NAMALWA (cell line): ENCODE measurements around the gene DBNDD1.
"Not testable (repeated sequence)": the region's sequence is repeated elsewhere in the genome, so short reads cannot be mapped to it uniquely, and the experiment has no call there.

ENCODE experiments used
- DNase-seq: peaks from one replicate; pipeline ENCODE4 v3.0.0-alpha.2; 2015; ENCODE audit warnings: low spot score

Gene DBNDD1, protein sequence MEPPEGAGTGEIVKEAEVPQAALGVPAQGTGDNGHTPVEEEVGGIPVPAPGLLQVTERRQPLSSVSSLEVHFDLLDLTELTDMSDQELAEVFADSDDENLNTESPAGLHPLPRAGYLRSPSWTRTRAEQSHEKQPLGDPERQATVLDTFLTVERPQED

DNA sequence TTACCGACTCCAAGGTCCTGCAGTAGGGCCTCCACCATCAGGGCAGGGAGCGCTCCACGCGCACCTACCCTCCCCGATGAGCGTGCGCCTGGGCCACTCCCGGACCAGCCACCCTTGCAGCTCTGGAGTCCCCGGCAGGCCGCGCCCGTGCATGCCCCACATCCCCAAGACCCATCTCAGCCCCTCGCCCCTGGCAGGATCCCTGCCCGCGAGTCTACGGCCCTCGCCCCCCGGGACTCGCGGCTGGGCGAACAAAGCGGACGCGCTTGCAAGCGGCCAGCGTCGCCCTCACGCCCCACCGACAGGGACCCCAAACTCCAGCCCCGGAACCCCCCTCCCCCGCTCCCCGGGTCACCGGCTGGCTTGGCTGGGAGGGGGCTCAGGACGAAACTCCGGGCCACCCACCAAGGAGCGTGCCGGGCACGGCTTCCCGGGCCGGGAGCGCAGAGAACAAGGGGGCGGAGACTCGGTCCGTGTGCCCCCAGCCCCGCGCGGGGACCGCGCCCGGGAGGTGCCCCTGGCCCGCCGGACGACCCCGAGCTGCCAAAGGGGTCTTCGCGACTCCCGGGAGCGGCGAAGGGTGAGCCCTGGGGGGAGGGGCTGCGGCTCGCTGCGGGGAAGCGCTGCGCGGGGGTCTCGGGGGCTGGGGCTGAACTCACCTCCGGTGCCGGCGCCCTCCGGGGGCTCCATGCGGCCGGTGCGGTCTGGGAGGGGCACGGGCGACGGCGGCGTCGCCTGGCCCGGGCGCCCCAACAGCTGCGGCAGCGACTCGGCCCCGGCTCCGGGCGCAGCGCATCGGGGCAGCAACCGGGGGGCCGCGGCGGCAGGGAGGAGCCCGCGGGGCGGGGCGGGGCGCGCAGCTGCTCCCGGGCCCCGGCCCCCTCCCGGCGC lies at the start of gene DBNDD1:
TSS of gene DBNDD1 (minus strand) at position 805 of the 891 bp plus-strand sequence. CDS start at position 690, 115 bp downstream.
- no peak for DNase-seq

DNA sequence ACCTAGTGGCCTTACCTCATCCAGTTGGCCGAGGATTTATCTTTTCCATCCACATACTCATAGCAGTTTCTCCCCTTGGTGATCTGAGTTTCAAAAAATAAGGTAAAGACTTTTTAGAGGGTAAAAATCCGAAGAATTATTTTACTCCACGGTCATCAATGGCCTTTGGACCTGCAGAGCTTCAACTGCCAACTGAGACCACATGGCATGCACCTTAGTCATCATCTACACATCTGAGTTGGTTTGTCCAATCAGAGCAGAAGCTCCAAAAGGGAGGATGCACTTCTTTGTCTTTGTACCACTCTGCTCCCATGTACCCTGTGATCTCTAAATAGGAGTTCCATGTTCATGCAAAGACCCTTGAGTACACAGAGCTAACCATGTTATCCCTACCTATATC lies 42.2 kb upstream of the DBNDD1 start:
- no peak for DNase-seq

DNA sequence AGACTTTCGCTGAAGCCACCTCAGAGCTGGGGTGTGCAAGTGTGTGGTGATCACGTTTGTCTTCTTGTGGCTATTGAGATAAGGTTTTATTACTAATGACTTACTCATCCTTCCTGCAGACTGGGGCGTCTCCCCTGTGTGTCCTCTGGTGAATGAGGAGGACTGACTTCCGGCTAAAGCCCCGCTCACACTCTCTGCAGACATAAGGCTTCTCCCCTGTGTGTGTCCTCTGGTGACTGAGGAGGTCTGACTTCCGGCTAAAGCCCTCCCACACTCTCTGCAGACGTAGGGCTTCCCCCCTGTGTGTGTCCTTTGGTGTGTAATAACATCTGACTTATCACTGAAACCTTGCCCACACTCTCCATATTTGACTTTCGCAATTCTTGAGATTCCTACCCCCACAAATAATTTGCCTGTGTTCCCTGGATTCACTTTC lies 38.5 kb upstream of the DBNDD1 start:
- DNase-seq: no peak

DNA sequence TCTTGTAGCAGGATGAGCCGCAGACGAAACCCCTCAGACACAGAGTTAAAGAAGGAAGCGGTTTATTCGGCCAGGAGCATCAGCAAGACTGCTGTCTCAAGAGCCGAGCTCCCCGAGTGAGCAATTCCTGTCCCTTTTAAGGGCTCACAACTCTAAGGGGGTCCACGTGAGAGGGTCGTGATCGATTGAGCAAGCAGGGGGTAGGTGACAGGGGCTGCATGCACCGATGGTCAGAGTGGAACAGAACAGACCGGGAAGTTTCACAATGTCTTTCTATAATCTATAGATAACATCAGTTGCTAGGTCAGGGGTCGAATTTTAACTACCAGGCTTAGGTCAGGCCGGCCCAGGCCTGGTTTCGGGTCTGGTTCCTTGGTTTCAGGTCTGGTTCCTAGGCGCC lies 37.3 kb upstream of the DBNDD1 start:
- DNase-seq: not testable (repeated sequence)

DNA sequence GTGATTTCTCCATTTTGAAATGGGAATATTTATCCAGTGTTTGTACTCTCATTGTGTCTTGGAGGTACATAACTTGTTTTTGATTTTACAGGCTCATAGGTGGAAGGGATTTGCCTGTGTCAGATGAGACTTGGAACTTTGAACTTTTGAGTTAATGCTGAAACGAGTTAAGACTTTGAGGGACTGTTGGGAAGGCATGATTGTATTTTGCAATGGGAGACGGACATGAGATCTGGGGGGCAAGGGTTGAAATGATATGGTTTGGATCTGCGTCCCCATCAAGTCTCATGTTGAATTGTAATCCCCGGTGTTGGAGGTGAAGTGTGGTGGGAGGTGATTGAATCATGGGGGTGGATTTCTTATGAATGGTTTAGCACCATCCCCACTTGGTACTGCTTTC lies 36.1 kb upstream of the DBNDD1 start:
- no peak for DNase-seq

DNA sequence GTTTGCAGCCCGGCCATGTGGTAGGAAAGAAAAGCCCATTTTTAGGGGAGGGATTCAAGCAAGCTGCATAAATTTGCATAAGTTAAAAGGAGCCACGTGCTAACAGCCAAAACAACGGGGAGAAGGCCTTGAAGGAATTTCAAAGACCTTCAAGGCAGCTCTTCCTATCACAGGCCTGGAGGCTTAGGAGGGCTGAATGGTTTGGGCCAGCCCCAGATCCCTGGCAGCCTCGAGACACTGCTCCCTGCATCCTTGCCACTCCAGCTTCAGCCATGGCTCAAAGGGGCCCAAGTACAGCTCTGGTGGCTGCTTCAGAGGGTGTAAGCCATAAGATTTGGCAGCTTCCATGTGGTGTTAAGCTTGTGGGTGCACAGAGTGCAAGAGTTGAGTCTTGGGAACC lies 35.3 kb upstream of the DBNDD1 start:
- no peak for DNase-seq

DNA sequence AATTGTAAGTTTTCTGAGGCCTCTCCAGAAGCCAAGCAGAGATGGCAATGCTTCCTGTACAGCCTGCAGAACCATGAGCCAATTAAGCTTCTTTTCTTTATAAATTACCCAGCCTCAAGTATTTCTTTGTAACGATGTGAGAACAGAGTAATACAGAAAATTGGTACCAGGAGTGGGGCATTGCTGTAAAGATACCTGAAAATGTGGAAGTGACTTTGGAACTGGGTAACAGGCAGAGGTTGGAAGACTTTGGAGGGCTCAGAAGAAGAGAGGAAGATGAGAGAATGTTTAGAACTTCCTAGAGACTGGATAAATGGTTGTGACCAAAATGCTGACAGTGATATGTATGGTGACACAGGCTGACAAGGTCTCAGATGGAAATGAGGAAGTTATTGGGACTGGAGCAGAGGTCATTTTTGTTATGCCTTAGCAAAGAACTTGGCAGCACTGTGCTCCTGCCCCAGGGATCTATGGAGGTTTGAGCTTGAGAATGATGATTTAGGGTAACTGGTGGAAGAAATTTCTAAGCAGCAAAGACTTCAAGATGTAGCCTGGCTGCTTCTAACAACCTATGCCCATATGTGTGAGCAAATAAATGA lies 34.7 kb upstream of the DBNDD1 start:
- DNase-seq: no peak

DNA sequence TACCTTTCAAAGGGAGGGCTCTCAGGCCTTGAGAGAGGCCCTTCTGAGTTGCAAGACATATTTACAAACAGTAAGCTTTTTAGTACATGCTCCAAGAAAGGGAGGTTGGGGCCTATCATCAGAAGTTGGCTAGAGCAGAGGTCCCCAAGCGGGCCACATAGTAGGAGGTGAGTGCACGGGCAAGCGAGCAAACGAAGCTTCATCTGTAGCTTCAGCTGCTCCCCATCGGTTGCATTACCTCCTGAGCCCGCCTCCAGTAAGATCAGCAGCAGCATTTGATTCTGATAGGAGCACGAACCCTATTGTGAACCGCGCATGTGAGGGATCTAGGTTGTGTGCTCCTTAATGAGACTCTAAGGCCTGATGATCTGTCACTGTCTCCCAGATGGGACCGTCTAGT lies 31.7 kb upstream of the DBNDD1 start:
- no peak for DNase-seq

DNA sequence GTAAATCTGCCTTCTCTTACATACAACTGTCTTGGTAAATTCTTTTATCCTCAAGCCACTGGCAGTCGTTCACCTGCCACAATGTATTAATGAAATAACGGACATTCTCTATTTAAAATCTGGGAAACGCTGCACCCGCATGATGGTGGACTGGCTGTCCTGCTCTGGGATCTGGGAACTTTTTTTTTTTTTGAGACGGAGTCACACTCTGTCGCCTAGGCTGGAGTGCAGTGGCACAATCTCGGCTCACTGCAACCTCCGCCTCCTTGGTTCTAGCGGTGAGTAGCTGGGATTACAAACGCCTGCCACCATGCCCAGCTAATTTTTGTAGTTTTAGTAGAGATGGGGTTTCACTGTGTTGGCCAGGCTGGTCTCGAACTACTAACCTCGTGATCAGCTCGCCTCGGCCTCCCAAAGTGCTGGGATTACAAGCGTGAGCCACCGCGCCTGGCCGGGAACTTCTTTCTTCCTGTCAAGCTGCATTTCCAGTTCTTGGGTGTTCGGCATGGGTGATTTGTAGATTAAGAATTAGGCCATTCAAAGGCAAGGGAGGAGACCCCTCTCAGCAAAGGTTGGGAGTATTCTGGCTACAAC lies 29.6 kb upstream of the DBNDD1 start:
- no peak for DNase-seq

DNA sequence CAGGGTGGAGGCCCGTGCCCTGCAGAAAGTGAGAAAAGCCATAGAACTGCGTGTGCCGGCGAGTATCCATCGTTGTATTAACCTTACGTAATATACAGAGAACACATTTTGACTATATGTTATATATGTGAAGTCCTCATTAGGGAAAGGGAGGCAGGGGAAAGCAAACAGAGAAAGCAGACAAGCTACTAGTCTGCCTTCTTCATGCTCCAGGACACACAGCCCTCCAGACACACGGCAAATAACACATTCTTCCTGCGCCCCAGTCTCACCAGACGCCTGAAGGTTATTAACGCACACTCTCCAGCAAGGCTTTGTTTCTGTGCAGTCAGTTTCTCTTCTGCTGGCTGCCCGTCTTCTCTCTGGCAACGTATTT lies 29.1 kb upstream of the DBNDD1 start:
- DNase-seq: no peak

DNA sequence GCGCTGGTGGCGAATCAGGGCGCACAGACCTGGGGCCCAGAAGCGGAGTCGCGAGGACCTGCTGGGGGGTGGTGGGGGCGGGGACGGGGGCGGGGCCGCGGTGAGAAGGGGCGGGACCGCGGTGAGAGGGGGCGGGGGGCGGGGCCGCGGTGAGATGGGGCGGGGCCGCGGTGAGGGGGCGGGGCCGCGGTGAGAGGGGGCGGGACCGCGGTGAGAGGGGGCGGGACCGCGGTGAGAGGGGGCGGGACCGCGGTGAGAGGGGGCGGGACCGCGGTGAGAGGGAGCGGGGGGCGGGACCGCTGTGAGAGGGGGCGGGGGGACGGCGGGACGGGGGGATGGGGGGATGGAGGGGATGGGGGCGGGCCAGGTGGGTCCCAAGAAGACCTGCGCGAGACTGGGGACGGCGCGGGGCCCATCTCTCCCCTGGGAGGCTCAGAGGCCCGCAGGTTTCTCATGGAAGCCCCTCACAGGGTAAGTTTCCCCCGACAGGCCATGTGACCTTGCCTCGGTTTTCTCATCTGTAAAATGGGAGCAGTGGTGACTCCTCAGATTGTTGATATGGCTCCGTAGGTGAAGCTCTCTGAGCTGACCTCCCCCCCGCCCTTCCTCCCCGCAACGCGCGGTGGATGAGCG lies 28.6 kb upstream of the DBNDD1 start:
- no peak for DNase-seq

DNA sequence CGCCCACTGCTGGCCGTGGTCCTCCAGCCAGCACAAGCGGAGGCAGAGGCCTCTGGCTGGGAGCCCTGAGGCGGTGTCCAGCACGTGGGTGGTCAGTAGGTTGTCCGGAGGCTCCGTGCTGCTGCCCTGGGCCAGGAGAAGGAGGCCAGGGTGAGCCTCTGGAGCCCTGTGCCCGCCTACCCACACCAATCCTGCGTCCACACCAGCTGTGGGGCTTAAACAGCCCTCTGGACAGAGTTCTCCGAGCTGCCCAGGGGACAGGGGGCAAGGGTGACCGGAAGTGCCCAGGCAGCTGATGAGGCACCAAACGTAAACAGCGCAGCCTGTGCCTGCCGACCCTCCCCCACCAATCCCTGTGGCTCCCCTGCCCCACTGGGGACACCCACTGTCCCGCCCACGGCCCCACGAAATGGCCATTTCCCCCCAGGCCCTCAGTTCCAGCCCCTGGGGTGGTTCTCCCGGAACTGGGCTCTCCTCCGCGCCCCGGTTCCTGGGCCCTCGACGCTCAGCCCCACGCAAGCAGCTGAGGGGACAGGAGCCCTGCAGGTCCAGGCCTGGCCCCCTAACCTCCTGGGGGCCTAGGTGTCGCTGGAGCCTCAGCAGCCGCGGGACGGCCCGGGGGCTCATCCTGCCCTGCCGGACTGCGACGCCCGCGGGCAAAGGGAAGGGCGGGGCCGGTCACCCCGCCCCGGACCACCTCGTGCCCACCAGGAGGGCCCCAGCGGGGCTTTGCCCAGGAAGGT lies 27.9 kb upstream of the DBNDD1 start:
- DNase-seq: no peak

DNA sequence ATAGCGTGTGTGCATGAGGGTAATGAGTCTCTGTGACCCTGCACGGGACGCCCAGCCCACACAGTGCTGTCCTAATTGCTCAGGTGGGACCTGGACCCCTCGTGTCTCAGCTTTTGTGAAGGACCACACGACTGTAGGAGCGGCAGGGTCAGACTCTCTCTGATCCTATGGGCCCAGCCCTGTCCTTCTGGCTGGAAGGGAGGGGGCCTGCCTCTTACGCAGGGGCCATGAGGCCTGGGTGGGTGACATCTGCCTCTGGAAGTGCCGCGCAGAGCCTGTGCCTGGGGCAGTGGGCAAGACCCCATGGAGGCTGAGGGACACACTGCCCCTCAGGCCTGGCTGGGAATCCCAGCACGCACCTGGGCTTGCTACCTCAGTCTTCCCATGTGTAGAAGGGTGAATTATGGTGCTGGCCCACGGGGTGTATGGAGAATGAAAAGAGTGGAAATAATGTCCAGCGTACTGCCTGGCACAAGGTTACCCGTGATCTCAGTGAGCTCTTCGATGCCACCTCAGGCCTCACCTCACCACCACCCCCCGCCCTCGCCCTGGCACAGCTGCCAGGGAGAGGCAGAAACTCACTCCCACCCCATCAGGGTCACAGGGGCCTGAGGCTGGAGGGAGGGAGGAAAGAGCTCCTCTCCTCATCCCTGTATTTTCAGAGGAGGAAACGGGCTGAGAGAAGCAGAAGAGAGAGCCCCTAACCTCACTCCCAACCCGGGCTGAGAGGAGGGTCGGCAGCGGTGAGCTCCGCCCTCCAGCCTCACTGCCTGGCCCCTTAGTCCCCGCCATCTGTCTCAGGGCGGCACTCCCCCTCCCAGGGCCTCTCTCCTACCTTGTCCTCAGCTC lies 27.1 kb upstream of the DBNDD1 start:
- no peak for DNase-seq

DNA sequence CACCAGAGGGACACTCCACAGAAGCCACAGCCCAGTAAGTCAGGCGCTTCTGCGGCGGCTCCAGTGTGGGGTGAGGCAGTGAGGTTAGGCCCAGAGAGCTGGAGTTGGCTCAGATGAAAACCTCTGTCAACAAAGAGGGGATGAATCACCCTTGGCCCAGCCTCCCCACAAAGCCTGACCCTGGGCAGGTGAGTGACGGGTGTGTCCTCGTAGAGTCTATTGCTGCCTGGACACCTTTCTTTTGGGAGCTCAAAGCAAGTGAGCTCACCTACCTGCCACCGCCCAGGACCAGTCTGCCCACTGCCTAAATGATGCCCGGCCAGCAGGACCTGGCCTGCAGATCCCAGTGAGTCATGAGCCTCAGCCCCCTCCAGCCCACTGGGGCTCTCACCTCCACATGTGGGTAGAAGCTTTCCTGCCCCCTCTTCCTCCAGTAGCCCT lies 24.9 kb upstream of the DBNDD1 start:
- no peak for DNase-seq

DNA sequence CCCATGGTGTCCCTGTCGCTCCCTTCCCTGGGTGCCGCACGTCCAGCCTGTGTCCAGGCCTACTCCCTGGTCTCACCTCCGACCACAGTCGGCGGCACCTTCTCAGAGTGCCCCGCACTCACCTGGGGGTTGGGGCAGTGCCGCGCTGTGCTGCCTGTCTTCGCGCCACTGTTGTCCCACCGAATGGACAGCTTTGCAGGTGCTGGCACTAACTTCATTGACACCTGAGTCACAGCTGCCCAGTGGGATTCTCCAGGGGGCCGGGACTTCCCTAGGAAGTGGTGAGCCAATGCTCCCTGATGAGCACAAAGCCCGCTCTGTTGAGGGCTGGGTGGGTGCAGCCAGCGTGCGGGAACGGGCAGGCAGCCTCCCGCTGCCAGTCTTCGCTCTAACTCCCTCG lies 24.3 kb upstream of the DBNDD1 start:
- no peak for DNase-seq

DNA sequence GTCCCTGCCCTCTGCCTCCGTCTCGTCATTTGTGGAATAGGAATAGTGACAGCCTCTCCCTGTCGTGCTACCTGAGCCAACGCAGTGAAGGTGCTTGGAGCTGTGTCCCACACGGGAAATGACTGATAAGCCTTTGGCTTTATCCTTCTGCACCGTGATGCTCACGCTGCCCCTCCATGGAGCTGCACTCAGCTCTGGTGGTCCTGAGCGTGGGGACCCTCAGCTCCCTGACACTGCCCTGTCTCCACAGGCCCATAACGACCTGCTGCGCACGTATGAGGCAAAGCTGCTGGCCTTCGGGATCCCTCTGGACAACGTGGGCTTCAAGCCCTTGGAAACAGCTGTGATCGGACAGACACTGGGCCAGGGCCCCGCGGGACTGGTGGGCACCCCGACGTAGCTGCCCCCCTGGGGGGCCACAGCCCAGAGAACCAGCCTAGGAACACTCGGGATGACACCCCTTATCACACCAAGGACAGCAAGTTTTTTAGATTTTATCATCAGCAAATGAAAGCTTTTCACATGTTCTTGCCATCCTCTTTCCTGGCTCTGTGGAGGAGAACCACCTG lies 23.8 kb upstream of the DBNDD1 start:
- DNase-seq: no peak

DNA sequence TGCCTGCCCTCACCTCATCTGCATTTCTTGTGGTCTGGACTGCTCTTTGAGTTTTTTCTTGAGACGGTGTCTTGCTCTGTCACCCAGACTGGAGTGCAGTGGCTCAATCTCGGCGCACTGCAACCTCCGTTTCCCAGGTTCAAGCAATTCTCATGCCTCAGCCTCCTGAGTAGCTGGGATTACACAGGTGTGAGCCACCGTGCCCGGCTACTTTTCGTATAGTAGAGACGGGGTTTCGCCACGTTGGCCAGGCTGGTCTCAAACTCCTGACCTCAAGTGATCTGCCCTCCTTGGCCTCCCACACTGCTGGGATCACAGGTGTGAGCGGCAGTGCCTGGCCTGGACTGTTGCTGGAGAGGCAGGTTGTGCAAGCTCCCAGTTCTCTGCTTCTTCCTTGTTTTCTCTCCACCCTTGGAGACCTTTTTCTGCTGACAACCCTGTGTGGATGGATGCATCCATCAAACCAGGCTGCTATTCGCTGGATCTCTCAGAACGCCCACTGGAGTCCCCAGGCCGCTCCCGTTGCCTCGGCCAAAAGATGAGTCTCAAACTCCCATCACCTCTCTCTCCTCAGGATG lies 22.7 kb upstream of the DBNDD1 start:
- DNase-seq: no peak

DNA sequence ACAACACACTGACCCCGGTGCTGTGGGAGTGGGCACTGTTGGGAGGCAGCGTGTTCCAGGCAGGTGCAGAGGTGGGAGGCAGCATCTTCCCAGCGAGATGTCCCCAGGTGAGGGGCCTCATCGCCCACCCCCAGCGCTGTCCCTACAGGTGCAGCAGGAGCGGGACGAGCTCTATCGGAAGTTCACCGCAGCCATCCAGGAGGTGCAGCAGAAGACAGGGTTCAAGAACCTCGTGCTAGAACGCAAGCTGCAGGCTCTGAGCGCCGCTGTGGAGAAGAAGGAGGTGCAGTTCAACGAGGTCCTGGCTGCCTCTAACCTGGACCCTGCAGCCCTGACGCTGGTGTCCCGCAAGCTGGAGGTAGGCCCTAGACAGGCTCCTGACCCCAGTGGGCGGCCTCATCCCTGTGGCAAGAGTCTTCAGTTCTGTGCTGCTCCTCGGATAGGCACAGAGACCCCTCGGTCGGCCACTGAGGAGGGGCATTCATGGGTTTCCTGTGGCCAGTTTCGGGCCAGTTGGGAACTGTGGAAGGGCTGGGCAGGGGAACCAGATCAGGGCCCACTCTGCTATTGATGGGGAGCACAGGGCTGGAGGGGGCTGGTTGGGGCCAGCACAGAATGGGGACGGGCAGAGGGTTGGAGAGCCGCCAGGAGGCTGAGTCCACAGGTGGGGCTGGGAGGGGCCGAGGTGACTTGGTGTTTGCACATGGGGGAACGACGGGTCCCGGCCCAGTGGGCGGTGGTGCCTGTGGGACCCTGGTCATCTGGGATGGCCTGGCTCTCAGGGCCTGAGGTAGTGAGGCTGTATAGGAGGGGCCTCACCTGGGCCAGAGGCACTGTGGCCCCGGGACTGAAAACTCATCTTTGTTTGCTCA lies 21.1 kb upstream of the DBNDD1 start:
- DNase-seq: no peak

DNA sequence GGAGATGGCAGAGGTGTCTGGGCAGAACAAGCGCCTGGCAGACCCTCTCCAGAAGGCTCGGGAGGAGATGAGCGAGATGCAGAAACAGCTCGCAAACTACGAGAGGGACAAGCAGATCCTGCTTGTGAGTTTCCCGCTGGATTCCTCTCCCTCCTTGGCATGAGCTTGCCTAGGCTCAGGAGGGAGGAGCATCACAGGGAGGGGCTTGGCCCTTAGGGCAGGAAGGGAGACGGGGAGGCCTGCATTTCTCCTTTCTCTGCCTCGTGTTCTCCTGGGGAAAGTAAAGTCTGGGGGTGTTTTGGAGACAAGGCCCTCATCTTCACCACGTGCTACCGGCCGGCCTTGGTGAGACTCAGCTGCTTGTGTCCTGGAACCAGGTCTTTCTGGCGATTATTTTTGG lies 18.0 kb upstream of the DBNDD1 start:
- DNase-seq: no peak
